Measurements from ENCODE around the gene SKAP2. TPM values are rescaled to one million over a fixed set of nuclear protein-coding genes. Genes with fewer than 3 reads are reported as not detected.

The SKAP2 gene
- polyA plus RNA-seq, 2 donors = 6.4 to 8.1 TPM

DNA sequence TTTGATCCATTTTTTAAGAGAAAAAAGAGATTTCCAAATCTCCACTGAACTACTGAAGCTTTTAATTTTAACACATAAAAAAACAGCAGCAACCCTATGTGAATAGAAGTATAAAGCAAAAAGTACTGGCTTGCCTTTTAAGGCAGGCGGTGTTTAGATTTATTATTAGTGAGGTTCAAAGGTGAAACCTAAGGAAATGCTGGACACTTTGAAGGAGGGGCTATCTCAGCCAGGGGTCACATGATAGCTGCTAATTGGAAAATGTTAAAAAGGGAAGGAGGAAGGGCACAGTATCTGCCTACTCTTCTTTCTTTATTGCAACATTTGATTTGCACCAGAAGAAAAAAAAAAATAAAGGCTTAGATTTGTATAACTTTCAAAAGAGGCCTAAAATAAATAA, 183.8 kb downstream of the SKAP2 start:
- Histone ChIP-seq H3K4me3 (ENCODE audit: low read depth in 1 of 2, low read length in 2 of 2) (no peak overlapping the region), H3K36me3 (ENCODE audit: control insufficient read depth in 2 of 2, insufficient read depth in 2 of 2, low read length in 1 of 2) (no peaks in the 10 kb centered on the region), H3K9me3 (ENCODE audit: control insufficient read depth in 2 of 2, insufficient read depth in 1 of 2, low read depth in 1 of 2, low read length in 1 of 2) (no peaks in the 10 kb centered on the region), H3K4me1 (ENCODE audit: control insufficient read depth in 2 of 2, insufficient read depth in 2 of 2, low read length in 1 of 2) (no peaks in the 10 kb centered on the region), H3K27ac (ENCODE audit: low read depth in 2 of 2, low read length in 1 of 2) (no peak overlapping the region), H3K27me3 (ENCODE audit: control insufficient read depth in 1 of 2, insufficient read depth in 2 of 2, low read length in 2 of 2) (no peaks in the 10 kb centered on the region)
- 91 to 93% methylated on average over 1 of the region's 1 CpG for whole genome bisulfite sequencing, 2 donors

- H3K9me3 ChIP-seq (ENCODE audit: control insufficient read depth in 2 of 2, insufficient read depth in 1 of 2, low read depth in 1 of 2, low read length in 1 of 2) = no peaks in the 10 kb centered on the region
- no peaks in the 10 kb centered on the region for H3K27me3 ChIP-seq (ENCODE audit: control insufficient read depth in 1 of 2, insufficient read depth in 2 of 2, low read length in 2 of 2)
- 76 to 86% methylated on average over 4 of the region's 4 CpGs for WGBS, 2 donors
- peaks cover 0 to 3% of the 10 kb centered on the region in 2 donors for H3K4me1 ChIP-seq (ENCODE audit: control insufficient read depth in 2 of 2, insufficient read depth in 2 of 2, low read length in 1 of 2)
- H3K36me3 ChIP-seq (ENCODE audit: control insufficient read depth in 2 of 2, insufficient read depth in 2 of 2, low read length in 1 of 2) = no peaks in the 10 kb centered on the region
- H3K4me3 ChIP-seq (ENCODE audit: low read depth in 1 of 2, low read length in 2 of 2) = no peak overlapping the region
- no peak overlapping the region for H3K27ac ChIP-seq (ENCODE audit: low read depth in 2 of 2, low read length in 1 of 2)
Observed at GRCh38 chr7:26675143-26675887, 189.1 kb downstream of the SKAP2 start.

GRCh38 chr7:26673858-26674257, 190.5 kb downstream of the SKAP2 start:
- 89 to 91% methylated on average over 4 of the region's 4 CpGs for WGBS, 2 donors
- Histone ChIP-seq H3K4me1 (ENCODE audit: control insufficient read depth in 2 of 2, insufficient read depth in 2 of 2, low read length in 1 of 2) (peaks cover 0 to 3% of the 10 kb centered on the region in 2 donors), H3K4me3 (ENCODE audit: low read depth in 1 of 2, low read length in 2 of 2) (no peak overlapping the region), H3K27ac (ENCODE audit: low read depth in 2 of 2, low read length in 1 of 2) (no peak overlapping the region), H3K9me3 (ENCODE audit: control insufficient read depth in 2 of 2, insufficient read depth in 1 of 2, low read depth in 1 of 2, low read length in 1 of 2) (no peaks in the 10 kb centered on the region), H3K36me3 (ENCODE audit: control insufficient read depth in 2 of 2, insufficient read depth in 2 of 2, low read length in 1 of 2) (no peaks in the 10 kb centered on the region), H3K27me3 (ENCODE audit: control insufficient read depth in 1 of 2, insufficient read depth in 2 of 2, low read length in 2 of 2) (no peaks in the 10 kb centered on the region)

- H3K4me3 ChIP-seq (ENCODE audit: low read depth in 1 of 2, low read length in 2 of 2) = no peak overlapping the region
- peaks cover 0 to 3% of the 10 kb centered on the region in 2 donors for H3K4me1 ChIP-seq (ENCODE audit: control insufficient read depth in 2 of 2, insufficient read depth in 2 of 2, low read length in 1 of 2)
- H3K9me3 ChIP-seq (ENCODE audit: control insufficient read depth in 2 of 2, insufficient read depth in 1 of 2, low read depth in 1 of 2, low read length in 1 of 2) = no peaks in the 10 kb centered on the region
- no peak overlapping the region for H3K27ac ChIP-seq (ENCODE audit: low read depth in 2 of 2, low read length in 1 of 2)
- WGBS, 2 donors = 77 to 88% methylated on average over 2 of the region's 2 CpGs
- H3K27me3 ChIP-seq (ENCODE audit: control insufficient read depth in 1 of 2, insufficient read depth in 2 of 2, low read length in 2 of 2) = no peaks in the 10 kb centered on the region
- H3K36me3 ChIP-seq (ENCODE audit: control insufficient read depth in 2 of 2, insufficient read depth in 2 of 2, low read length in 1 of 2) = no peaks in the 10 kb centered on the region
Observed at GRCh38 chr7:26673271-26673670, 191.1 kb downstream of the SKAP2 start.

- peaks cover 0 to 3% of the 10 kb centered on the region in 2 donors for H3K4me1 ChIP-seq (ENCODE audit: control insufficient read depth in 2 of 2, insufficient read depth in 2 of 2, low read length in 1 of 2)
- no peak overlapping the region for H3K4me3 ChIP-seq (ENCODE audit: low read depth in 1 of 2, low read length in 2 of 2)
- H3K27ac ChIP-seq (ENCODE audit: low read depth in 2 of 2, low read length in 1 of 2) = no peak overlapping the region
- H3K36me3 ChIP-seq (ENCODE audit: control insufficient read depth in 2 of 2, insufficient read depth in 2 of 2, low read length in 1 of 2) = no peaks in the 10 kb centered on the region
- 84 to 89% methylated on average over 2 of the region's 2 CpGs for WGBS, 2 donors
- no peaks in the 10 kb centered on the region for H3K27me3 ChIP-seq (ENCODE audit: control insufficient read depth in 1 of 2, insufficient read depth in 2 of 2, low read length in 2 of 2)
- H3K9me3 ChIP-seq (ENCODE audit: control insufficient read depth in 2 of 2, insufficient read depth in 1 of 2, low read depth in 1 of 2, low read length in 1 of 2) = no peaks in the 10 kb centered on the region
Observed at GRCh38 chr7:26670841-26671240, 193.5 kb downstream of the SKAP2 start.

DNA sequence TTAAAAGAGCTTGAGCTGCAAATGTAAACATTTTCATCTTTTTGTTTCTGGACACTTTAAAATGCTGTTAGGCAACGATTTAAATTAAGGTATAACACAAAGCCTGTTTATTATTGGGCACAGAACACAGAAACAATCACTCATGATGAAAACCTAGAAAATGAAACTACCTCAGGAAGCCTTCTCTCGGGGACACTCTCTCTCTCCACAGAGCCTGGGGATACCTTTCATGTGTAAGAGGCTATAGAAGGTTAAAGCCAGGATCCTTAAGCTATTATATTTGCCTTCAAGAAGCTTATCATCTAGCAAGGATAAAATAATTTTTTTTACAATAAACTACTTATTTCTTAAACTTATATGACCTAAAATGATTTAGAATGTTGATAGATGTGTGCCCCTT, 194.1 kb downstream of the SKAP2 start:
- no peak overlapping the region for H3K4me3 ChIP-seq (ENCODE audit: low read depth in 1 of 2, low read length in 2 of 2)
- WGBS, 2 donors = 47 to 51% methylated on average over 2 of the region's 2 CpGs
- H3K27ac ChIP-seq (ENCODE audit: low read depth in 2 of 2, low read length in 1 of 2) = no peak overlapping the region
- no peaks in the 10 kb centered on the region for H3K36me3 ChIP-seq (ENCODE audit: control insufficient read depth in 2 of 2, insufficient read depth in 2 of 2, low read length in 1 of 2)
- no peaks in the 10 kb centered on the region for H3K27me3 ChIP-seq (ENCODE audit: control insufficient read depth in 1 of 2, insufficient read depth in 2 of 2, low read length in 2 of 2)
- peaks cover 0 to 3% of the 10 kb centered on the region in 2 donors for H3K4me1 ChIP-seq (ENCODE audit: control insufficient read depth in 2 of 2, insufficient read depth in 2 of 2, low read length in 1 of 2)
- no peaks in the 10 kb centered on the region for H3K9me3 ChIP-seq (ENCODE audit: control insufficient read depth in 2 of 2, insufficient read depth in 1 of 2, low read depth in 1 of 2, low read length in 1 of 2)

DNA sequence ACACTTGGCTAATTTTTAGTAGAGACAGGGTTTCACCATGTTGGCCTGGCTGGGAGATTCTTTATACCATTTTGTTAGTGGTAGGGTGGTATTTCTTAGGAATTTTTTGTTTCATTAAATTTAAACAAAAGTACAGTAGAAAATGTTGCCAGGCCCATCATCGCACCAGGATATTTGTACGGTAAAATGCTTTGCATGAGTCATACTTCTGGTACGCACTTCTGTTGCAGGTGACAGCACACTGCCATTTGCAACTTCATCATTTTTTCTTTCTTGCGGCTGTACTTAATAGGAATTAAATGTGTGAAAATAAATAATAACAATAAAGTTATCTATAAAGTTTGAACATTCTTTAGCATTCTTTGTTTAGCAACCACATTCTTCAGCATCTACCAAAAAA, 195.6 kb downstream of the SKAP2 start:
- no peak overlapping the region for H3K4me3 ChIP-seq (ENCODE audit: low read depth in 1 of 2, low read length in 2 of 2)
- 90 to 94% methylated on average over 4 of the region's 4 CpGs for WGBS, 2 donors

DNA sequence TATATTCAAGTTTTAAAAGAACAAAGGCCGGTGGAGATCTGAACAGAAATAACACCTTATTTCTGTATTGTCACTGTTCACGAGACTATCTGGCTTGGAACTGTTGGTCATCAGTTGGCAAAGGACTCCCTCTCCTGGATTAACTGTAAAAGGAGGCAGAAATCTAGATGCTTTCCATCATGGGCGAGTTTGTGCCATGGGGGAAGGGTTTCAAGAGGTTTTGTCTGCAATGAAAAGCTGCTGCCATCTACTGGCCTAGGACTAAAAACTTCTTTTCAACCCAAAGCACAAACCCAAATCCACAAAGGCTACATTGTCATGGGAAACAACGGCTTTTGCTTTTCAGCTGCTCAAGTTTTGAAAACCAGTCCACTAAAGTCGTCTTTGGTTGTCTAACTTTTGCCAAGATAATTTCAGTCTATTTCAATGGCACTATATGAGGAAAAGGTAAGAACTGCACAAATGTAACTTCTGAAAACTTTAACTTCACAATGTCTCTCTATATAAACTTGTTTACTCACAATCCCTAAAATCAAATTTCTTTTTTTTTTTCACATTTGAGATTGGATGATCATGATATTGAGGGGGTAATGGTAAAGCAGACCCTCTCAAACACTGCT, 196.8 kb downstream of the SKAP2 start:
- no peak overlapping the region for H3K27ac ChIP-seq (ENCODE audit: low read depth in 2 of 2, low read length in 1 of 2)
- no peaks in the 10 kb centered on the region for H3K36me3 ChIP-seq (ENCODE audit: control insufficient read depth in 2 of 2, insufficient read depth in 2 of 2, low read length in 1 of 2)
- no peaks in the 10 kb centered on the region for H3K27me3 ChIP-seq (ENCODE audit: control insufficient read depth in 1 of 2, insufficient read depth in 2 of 2, low read length in 2 of 2)
- H3K4me1 ChIP-seq (ENCODE audit: control insufficient read depth in 2 of 2, insufficient read depth in 2 of 2, low read length in 1 of 2) = no peaks in the 10 kb centered on the region
- no peaks in the 10 kb centered on the region for H3K9me3 ChIP-seq (ENCODE audit: control insufficient read depth in 2 of 2, insufficient read depth in 1 of 2, low read depth in 1 of 2, low read length in 1 of 2)
- no peak overlapping the region for H3K4me3 ChIP-seq (ENCODE audit: low read depth in 1 of 2, low read length in 2 of 2)
- WGBS, 2 donors = 8 to 13% methylated on average over 5 of the region's 5 CpGs

More for the DNA sequence above, 195.6 kb downstream of the SKAP2 start:
- no peaks in the 10 kb centered on the region for H3K36me3 ChIP-seq (ENCODE audit: control insufficient read depth in 2 of 2, insufficient read depth in 2 of 2, low read length in 1 of 2)
- no peak overlapping the region for H3K27ac ChIP-seq (ENCODE audit: low read depth in 2 of 2, low read length in 1 of 2)
- H3K9me3 ChIP-seq (ENCODE audit: control insufficient read depth in 2 of 2, insufficient read depth in 1 of 2, low read depth in 1 of 2, low read length in 1 of 2) = no peaks in the 10 kb centered on the region
- H3K4me1 ChIP-seq (ENCODE audit: control insufficient read depth in 2 of 2, insufficient read depth in 2 of 2, low read length in 1 of 2) = no peaks in the 10 kb centered on the region
- no peaks in the 10 kb centered on the region for H3K27me3 ChIP-seq (ENCODE audit: control insufficient read depth in 1 of 2, insufficient read depth in 2 of 2, low read length in 2 of 2)

GRCh38 chr7:26664735-26665416, 199.5 kb downstream of the SKAP2 start:
- H3K27ac ChIP-seq (ENCODE audit: low read depth in 2 of 2, low read length in 1 of 2) = no peak overlapping the region
- 36 to 41% methylated on average over 5 of the region's 5 CpGs for WGBS, 2 donors
- no peaks in the 10 kb centered on the region for H3K36me3 ChIP-seq (ENCODE audit: control insufficient read depth in 2 of 2, insufficient read depth in 2 of 2, low read length in 1 of 2)
- H3K27me3 ChIP-seq (ENCODE audit: control insufficient read depth in 1 of 2, insufficient read depth in 2 of 2, low read length in 2 of 2) = no peaks in the 10 kb centered on the region
- H3K9me3 ChIP-seq (ENCODE audit: control insufficient read depth in 2 of 2, insufficient read depth in 1 of 2, low read depth in 1 of 2, low read length in 1 of 2) = no peaks in the 10 kb centered on the region
- no peak overlapping the region for H3K4me3 ChIP-seq (ENCODE audit: low read depth in 1 of 2, low read length in 2 of 2)
- H3K4me1 ChIP-seq (ENCODE audit: control insufficient read depth in 2 of 2, insufficient read depth in 2 of 2, low read length in 1 of 2) = no peaks in the 10 kb centered on the region

Measured in esophagus (tissue), 2 donors.